Measurements from ENCODE around the gene NF1.
A peak's percentile ranks its signal among the peaks of the same experiment; 100 is the strongest.
"Not testable (repeated sequence)": the region's sequence is repeated elsewhere in the genome, so short reads cannot be mapped to it uniquely, and the experiment has no call there.

NF1 gene

DNA sequence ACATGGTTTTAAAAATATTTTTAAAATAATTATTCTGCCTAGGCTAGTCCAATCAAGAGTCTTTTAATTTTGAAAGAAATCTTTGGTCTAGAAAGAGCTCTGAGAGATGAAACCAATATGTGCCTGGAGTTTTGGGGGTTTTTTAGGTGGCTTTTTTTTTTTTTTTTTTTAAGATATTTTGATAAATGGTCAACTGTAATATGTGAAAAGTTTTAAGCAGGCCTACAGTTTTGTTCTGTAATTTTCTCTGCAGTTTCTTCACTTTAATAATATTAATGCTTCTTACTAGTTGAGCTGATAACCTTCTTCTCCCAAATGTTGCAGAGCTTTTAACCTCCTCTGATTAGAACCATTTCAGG is 157.2 kb downstream of the NF1 start:
- no peak for DNase-seq

DNA sequence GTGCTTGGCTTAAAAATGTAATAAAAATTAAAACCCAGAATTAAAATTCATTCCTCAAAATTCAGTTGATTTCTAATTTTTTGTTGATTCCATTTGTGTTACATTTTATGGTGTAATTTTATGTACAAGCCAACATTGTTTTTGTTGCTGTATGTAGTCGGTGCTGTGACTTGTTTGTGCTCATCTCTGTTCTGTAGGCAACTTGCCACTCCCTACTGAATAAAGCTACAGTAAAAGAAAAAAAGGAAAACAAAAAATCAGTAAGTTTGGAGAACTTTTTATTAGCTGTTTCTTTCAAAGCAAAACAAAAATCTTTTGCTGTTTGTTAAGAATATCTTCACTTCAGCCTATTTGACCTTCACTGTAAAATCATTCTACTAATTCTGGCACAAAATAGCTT is 158.0 kb downstream of the NF1 start:
- DNase-seq = no peak

DNA sequence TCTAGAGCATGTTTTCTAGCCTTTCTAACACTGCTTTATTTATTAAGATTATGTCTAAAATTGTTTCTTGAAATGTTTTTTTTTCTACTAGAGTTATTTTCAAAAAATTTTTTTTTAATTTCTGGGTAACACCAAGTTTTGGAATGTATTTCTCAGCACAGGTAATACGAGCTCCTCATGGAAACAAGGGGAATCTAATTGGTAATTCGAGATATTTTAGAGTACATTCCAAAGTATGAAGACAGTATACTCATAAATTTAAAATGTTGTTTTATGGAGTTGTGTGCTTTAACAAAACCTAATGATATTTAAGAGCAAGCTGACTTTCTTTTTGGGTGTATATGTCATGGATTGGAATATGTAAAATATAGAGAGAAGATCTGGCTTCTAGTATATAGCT is 159.9 kb downstream of the NF1 start:
- DNase-seq = no peak

DNA sequence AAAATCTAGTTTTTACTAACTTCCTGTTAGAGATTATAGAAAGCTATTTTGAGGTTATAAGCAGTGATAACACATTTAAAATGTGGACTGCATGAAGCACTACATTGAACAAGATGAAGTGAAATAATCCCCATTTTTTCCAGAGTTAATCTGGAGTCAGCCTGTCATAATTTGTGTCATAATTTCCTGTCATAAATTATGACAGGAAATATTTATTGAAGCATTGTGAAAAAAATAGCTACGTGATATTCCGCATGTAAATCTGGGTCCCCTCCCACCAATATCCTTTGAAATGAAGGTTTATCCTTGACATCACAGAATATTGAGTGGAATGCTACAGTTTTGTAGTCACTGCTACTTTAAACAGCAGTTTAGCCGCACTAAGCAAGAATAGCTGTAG is 162.2 kb downstream of the NF1 start:
- DNase-seq = no peak

DNA sequence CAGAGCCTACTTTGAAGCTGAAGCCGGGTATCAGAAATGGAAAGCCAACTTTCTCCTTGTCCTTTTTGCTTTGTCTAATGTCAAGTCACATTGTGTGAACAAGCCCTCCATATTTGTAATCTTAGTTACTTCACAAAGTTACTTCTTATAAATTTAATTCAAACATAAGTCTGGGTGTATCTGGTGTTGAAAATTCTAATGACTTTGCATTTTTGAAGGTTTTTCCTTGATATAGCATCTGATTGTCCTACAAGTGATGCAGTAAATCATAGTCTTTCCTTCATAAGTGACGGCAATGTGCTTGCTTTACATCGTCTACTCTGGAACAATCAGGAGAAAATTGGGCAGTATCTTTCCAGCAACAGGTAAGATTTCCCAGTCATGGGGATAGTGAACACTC is 165.4 kb downstream of the NF1 start:
- DNase-seq = no peak

DNA sequence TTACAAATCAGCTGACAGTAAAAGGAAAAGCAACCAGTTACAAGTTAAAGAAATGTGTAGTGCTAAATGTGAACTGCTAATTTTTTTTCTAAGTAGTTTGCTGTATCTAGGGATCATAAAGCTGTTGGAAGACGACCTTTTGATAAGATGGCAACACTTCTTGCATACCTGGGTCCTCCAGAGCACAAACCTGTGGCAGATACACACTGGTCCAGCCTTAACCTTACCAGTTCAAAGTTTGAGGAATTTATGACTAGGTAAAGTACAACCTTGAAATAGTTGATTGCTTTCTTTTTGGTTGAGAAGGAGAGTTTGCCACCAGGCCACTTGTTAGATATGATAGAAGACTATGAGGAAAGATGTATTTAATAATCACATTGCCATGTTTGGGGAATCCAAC is 166.8 kb downstream of the NF1 start:
- DNase-seq = no peak

DNA sequence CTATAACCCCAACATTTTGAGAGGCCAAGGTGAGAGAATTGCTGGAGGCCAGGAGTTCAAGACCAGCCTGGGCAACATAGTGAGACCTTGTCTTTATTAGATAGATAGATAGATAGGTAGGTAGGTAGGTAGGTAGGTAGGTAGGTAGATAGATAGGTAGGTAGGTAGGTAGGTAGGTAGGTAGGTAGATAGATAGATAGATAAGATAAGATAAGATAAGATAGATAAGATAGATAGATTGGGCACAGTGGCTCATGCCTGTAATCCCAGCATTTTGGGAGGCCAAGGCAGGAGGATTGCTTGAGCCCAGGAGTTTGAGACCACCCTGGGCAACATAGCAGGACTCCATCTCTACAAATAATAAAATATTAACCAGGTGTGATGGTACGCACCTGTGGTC is 168.1 kb downstream of the NF1 start:
- DNase-seq = not testable (repeated sequence)

DNA sequence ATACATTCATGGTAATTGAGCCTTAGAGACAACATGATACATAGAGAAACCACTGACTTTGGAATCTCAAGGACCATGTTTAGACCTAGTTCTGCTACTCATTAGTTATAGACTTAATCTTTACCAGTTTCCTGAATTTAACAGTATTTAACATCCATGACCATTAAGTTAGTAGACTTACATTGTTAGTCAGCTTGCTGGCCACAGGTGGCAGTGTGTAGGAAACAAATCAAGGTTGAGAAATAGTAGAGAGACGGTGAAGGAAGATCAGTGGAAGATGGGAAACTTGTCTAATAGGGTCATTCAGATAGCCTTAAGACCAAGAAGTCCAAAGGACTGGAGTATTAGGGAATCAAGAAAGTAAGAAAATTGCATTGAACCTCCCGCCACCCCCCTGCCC is 171.3 kb downstream of the NF1 start:
- no peak for DNase-seq

DNA sequence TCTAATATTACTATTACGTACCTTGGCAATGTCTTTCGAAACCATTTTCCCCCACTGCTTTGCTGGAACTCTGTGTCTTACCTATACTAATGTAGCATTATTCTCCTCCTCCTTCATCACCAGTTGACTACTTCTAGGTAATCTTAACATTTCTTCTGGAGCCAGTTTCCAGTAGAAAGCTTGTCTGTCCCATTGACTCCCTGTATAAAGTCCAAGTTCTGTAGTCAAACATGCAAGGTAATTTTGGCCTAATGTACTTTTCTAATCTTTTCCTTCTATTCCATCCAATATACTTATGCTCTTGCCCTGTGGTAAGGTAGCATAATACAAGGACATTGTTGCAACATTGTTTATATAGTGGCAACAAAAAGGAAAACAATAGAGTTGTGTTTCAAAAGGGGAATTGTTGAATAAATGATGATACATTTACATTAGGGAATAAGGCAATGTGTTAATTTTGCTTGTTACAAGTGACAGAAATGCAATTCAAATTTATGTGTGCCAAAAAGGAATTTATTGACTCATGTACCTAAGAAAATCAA is 174.3 kb downstream of the NF1 start:
- no peak for DNase-seq

DNA sequence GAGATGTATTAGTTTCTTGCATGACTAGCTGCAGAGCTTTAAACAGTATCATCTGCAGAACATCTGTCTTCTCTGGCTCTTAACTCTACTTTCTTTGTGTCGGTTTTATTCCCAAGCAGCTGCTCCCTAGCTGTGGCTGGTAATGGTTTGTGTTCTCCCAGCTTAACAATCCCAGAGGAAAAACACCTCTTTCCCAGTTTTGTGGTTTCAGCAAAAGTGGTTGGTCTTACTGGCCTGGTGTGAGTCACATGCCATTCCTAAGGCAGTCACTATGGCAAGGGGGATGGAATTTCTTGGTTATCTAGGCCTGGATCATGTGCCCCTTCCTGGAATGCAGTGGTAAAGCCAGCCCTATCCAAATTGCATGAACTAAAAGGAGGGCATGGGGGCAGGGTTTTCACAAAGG is 174.8 kb downstream of the NF1 start:
- DNase-seq = peak in 1 of 56 donors; percentile 4

DNA sequence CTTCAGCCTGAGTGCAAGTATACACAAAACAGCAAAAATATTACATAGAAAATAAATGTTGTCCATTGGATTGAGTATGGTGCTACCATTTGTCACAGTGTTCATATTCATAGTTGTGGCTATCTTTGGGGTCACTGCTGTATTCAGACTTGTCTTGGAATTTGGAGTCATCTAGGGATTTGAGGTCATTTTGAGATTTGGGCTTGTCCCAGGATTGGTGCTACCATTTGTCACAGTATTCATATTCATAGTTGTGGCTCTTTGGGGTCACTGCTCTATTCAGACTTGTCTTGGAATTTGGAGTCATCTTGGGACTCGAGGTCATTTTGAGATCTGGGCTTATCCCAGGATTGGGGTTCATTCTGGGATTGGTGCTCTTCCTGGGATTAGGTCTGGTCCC is 177.5 kb downstream of the NF1 start:
- DNase-seq = no peak

DNA sequence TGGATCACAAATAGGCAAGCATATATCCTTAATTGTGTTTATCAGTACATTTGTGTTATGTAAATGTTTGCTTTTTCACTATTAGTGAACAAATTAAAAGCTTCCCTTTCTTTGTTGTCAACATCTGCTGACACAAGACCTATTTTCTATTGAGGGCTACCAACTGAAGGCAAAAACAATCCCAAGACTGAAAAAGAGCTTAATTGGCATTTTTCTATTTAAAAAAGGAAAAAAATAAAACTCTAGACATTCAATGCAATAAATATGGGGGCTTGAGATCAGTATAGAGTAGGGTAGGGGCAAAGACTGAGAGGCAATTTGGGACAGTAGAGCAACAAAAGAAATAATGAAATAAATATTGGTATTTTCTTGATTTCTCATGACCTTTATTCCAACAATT is 178.0 kb downstream of the NF1 start:
- no peak for DNase-seq

DNA sequence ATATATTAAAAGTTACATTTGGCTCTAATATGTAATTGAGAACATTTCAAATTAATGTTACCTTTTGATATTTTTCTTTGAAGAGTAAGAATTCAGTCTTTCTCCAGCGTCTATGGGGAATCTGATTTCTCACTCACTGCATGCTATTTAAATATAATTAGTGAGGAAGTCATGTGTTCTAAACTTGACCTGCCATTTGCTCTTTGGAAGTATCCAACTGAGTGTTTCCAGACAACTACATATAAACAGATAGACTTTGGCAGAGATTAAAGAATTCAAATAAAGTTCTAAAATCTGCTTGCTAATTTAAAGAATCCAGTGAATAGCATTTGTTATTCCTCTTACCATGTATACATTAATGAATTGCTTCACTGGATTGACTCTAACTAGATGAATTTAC is 178.7 kb downstream of the NF1 start:
- no peak for DNase-seq

DNA sequence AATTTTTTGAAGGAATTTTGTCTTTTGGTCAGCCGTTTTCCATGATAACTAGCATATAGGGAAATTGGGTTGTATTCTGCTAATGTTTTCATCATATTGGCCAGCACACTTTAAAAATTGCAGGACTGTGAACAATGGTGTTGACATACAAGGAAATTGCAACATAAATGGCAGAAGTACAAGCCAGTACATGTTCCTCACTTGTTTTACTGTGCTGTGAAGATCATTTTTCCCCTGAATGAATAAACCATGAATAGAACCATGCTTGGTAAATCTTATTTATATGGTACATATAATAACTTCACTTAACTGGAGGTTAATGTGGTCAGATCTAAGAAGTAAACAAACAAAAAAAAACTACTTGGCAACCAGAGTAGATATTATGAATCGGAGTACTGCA is 179.5 kb downstream of the NF1 start:
- DNase-seq = no peak

DNA sequence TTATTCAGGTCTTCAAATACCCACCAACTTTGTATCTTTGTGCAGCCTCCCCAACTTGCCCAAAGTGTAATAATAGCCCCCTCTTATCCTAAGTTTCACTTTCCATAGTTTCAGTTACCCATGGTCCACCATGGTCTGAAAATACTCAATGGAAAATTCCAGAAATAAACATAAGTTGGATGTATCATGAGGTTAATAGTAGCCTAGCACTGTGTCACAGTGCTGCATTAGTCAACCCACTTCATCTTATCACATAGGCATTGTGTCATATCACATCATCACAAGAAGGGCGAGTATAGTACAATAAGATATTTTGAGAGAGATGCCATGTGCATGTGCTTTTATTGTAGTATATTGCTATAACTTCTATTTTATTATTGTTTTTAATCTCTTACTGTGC is 180.3 kb downstream of the NF1 start:
- DNase-seq = no peak

DNA sequence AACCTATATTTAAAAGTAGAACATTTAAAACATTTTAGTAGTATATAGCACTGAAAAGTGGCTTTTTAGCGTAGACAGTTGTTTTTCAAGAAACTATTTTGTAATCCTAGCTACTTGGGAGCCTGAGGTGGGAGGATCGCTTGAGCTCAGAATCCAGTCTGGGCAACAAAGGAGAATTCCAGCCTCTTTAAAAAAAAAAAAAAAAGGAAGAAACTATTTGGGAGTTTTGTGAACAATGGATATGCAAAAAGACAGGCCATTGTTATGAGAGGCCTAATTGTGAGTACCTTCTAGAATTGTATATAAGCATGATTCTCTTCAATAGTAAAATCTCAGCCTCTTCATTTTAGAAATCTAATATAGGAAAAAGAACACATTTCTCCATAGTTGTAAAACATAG is 184.6 kb downstream of the NF1 start:
- no peak for DNase-seq

DNA sequence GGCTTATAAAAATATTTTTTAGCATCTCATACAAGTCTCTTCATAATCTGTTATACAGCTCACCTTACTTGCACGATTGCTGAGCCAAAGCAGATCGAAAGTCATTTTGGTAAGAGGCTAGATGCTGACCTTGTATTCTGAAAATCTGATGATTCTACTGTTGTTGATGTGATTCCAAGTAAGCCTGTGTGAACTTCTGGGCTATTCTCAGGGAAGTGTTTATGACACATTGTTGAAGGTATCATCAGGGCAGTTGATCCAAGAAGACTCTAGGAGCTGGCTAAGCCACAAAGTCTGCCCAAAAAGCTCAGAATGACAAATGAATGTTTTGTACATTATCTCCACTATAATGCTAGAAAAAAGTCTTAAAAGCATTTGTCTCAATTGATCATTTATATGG is 186.3 kb downstream of the NF1 start:
- no peak for DNase-seq

DNA sequence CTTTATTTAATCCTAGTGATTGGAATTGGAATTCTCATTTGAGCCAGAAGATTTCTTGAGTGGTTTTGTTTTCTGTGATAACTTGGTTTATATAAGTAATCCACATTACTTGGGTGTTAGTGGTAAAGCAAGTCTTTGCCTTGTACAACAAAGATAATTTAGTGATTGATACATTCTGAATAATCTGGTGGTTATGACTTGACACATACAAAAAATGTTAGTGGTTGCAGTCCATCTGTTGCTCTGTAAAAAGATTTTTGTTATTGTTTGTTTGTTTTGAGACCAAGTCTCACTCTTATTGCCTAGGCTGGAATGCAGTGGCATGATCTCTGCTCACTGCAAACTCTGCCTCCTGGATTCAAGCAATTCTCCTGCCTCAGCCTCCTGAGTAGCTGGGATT is 189.1 kb downstream of the NF1 start:
- no peak for DNase-seq

DNA sequence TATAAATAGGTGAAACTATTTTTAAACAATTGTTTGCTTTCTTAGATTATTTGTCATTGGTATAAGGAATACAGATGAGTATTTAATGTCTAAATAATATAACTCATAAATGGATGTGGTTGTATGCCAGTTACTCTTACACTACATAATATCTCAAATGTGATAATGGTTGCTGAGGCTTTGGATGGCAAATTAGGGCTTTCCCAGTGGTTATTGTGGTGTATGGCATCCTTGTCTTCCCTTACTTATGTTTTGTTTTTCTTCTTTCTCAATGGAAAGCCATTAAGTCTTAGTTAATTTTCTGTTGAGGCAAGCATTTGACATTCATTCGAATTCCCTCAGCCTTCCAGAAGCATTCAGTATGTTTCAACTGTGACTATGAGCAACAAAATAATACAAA is 191.8 kb downstream of the NF1 start:
- no peak for DNase-seq

DNA sequence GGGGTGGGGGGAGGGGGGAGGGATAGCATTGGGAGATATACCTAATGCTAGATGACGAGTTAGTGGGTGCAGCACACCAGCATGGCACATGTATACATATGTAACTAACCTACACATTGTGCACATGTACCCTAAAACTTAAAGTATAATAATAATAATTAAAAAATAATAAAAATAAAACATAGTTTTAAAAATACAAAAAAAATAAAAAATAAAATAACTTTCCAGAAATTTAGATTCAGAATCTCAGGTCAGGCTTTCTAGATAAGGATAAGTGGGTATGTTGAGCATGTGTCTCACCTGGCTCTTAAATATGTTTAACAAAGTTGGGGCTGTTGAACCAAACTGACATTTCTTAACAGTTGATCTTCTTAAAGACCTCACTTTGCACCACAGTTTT is 193.2 kb downstream of the NF1 start:
- not testable (repeated sequence) for DNase-seq

DNA sequence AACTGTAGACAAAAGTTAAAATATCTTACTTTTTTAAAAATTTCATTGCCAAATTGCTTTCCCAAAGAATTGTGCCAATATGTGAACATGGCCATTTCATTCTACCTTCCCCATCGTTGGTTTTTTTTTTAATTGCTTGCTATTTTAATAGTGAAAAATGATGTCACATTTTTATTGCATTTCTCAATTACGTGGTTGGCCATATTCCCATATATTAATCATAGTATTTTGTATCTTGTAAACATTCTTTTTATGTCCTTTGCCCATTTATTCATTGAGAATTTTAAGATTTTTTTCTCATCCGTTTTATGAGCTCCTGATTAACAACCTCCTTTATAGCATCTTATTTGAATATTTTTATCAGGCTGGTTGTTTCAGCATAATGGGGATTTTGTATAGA is 195.0 kb downstream of the NF1 start:
- DNase-seq = no peak

DNA sequence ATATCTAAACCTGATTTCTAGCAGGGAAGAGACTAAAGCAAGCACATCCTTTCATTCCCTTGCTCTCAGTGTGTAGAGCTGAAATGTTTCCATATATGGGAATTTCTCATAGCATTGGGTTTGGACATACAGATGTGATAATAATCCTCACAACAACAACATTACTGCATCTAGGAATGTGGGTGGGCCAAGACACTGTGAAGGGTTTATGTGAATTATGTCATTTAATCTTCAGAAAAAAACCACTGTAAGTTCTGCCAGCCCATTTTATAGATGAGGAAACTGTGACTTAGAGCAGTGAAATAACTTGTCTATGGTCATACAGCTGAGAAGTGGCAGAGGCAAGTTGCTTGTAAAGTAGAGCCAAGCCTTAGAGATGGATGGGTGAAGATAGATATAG is 197.0 kb downstream of the NF1 start:
- DNase-seq = no peak

DNA sequence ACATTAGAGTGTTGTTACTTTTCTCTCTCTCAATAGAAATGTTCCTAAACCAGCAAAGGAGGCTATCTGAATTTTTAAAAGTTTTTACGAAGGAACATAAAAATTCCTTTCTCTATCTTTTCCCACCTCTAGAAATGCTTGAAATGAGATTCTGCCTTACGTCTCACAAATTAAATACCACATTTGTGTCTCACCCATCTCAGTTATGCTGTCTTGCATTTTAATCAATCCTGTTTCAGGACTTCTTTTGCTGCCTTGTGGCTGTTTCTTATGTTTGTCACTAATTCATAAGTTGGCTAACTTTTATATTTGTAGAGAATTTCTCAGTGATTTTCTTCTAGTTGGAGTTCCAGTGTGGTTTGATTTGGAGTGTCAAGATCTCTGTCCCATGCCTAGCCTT is 198.8 kb downstream of the NF1 start:
- DNase-seq = no peak

DNA sequence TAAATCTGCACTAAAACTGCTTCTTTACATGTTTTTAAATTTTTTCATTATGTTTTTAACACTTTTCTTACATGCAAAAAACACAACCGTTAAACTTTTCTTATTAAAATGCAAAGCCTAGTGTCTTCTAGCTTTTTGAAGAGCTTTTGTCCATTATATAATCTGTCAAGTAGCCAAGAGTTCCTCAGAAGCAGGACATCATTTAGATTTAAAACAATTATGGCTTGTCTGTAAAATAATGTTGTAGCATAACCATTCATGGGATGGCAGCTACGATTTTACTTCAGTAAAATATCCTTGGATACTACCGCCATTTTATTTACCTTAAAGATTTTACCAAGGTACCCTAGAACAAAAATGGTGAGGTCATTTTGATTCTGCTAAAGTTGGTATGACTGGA is 199.5 kb downstream of the NF1 start:
- DNase-seq = no peak

Measured in amygdala (tissue), 56 donors.